CD4-positive, alpha-beta T cell treated with Interleukin-17A for 1 hour (primary cell): ENCODE data around the gene CENPT.
A peak's percentile ranks its signal among the peaks of the same experiment; 100 is the strongest.

Source experiments
- DNase-seq: peaks from one replicate; pipeline ENCODE4 v3.0.0-alpha.2; 2020

CENPT gene

DNA sequence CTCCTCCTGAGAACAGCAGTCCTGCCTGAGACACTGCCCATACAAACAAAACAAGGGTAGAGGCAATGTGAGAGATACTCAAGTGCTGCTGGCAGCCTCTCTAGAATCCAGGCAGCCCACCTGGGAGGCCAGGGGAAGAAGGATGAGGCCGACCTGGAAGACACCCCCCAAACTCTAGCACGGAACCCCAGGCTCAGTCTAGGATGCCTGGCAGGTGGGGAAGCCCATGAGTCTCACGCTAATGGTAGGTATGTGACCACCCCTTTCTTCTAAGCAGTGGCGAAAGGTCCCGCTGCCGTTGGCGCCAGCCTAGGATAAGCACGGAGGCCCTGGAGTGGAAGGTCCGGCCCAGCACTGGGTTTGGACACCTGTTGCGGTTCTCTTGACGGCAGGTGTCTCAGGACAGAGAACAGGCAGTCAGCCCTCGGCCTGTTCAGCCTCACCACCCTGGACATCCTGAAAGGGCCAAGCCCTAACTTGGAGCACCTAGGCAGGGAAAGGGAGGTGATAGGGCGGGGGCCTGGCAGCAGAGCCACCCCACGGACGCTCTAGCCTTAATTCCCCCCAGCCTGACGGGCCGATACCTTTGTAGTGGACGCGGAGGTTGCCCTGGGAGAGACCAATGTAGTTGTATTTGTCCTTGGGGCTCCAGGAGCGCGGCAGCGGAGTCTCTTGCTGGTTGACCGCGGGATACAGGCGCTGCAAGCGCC, 41.6 kb downstream of the CENPT start:
- DNase-seq, result no peak

DNA sequence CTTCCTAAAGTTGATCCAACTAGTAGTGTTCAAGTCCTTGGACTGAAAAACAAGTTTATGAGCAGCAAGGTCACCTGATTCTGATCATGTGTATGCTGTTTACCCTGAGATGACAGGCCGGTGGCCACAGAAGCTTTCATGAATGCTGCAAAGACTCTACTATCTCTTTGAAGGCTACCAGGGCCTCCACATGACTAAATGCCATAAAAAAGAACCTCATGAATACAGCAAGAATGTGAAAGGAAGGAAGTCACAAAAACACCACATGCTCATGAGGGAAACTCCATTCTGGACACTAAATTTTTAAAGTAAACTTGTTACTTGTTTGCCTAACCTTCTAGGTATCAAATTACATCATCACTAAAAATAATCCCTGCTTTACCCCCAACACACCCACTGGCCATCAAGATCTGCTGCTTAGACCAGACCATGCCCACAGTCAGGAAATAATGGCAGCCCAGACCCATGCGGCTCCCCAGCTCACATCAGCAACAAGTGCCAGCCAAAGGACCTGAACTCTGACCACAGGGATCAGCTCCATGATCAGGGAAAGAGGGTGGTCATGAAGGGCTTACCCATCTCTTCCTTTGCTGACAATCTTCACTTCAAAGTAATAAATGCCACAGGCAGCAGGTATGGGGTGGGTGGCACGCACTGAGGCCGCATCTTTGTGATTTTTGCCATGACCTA, 42.5 kb downstream of the CENPT start:
- no peak for DNase-seq

DNA sequence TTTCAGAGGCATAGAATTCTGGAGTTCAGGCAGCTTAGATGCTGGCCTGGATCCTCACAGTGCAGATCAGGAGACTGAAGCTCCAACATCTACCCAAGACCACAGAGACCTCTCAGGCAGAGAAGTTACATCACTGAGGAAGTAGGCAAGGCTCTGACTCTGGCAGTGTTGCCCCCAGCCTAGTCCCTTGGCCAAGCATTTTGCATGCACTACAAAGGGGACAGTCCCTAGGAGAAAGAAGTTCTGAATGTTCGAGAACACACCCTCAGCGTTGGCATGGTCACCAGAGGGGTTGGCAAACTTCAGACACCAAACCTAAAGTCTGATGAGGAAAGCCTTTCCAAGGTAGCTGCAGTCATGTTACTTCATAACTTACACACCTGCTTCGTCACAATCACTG, 43.6 kb downstream of the CENPT start:
- DNase-seq, result no peak

DNA sequence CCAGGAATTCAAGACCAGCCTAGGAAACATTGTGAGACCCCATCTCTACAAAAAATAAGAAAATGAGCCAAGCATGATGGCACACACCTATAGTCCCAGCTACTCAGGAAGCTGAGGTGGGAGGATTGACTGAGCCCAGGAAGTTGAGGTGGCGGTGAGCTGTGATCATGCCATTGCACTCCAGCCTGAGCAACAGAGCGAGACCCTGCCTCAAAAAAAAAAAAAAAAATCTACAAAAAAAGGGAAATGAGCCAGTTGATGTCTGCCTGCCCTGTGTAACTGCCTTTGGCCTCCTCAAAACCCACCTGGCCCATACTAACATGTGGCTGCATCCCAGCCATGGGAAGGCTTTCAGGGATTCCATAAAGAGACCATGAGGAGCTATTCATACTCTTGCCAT, 45.6 kb downstream of the CENPT start:
- peak; percentile 53 for DNase-seq

DNA sequence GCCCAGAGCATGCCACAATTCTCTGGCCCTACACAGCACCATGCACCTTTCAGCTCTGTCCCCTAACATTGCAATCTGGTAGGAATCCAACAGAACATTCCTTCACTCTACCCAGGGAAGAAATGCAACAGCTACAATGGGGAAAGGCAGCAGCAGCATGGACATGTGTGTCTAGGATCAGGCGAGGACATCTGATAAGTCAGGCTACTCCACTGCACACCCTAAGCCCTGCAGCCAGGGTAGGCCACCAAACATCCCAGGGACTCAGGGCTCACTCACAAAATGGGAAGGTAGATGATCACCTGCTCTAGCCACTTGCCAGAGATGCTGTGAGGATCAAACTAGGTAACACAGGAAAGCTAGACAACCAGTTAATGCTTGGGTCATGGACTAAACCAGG, 46.3 kb downstream of the CENPT start:
- DNase-seq, result no peak

DNA sequence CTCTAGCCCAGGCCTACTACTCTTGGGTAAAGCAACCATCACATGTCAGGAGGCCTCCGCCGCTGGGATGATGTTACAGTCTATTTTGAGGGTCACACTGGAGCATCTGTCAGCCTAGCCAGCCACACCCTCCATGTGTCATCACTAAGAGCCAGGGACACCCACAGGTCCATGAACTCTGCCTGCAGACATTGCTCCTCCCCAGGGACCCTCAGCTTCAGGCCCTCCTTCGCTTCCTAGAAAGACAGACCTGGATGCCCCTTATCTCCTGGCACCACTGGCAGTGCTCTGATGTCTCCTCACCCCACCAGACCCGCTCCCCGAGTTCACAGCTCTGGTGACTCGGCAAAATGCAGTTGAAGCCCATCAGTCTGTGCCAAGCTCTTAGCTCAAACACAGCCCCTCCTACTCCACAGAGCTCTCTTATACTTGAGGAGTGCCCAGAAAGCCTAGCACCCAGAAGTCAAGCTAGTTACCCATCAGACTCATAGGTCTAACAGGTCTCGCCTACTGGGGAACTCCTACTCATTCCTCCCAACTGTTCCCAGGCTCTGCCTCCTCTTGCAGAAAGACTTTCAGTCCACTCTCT, 47.1 kb downstream of the CENPT start:
- no peak for DNase-seq

DNA sequence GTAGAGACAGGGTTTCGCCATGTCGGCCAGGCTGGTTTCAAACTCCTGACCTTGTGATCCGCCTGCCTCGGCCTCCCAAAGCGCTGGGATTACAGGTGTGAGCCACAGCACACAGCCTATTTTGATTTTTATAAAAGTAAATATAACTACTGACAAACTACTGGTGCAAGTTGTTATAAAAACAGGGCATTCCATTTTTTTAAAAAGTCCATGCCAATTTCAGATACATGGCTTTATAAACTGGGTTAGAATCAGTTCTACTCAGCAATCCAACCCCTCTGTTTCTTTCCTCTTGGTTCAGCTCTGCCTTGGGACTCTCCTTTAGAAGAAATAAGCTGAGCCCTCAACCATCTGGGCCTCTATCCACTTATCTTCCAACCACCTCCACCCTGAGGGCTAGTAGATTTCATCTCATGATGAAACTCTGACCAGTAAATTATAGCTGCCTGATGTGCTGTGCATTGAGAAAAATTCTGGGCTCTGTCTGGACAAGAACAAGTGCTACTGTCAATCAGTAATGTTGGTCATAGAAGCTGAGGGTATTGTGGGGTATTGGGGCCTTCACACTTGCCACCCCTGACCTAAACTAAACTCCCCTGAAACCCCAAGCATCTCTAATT, 51.3 kb downstream of the CENPT start:
- no peak for DNase-seq

DNA sequence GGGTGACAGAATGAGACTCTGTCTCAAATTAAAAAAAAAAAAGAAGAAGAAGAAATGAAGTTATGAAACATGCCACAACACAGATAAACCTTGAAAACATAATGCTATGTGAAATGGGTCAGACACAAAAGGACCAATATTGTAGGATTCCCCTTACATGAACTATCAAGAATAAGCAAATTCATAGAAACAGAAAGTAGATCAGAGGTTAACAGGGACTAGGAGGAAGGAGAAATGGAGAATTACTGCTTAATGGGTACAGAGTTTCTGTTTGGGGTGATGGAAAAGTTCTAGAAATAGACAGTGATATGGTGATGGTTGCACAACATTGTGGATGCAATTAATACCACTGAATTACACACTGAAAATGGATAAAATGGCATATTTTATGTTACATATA, 57.4 kb downstream of the CENPT start:
- no peak for DNase-seq

DNA sequence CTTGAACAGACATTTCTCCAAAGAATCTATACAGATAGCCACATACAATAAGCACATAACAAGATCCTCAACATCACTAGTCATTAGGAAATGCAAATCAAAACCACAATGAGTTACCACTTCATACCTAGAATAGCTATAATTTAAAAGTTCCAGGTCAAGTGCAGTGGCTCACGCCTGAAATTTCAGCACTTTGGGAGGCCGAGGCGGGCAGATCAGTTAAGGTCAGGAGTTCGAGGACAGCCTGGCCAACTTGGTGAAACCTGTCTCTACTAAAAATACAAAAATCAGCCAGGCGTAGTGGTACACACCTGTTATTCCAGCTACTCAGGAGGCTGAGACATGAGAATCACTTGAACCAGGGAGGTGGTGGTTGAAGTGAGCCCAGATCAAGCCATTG, 61.0 kb downstream of the CENPT start:
- no peak for DNase-seq

DNA sequence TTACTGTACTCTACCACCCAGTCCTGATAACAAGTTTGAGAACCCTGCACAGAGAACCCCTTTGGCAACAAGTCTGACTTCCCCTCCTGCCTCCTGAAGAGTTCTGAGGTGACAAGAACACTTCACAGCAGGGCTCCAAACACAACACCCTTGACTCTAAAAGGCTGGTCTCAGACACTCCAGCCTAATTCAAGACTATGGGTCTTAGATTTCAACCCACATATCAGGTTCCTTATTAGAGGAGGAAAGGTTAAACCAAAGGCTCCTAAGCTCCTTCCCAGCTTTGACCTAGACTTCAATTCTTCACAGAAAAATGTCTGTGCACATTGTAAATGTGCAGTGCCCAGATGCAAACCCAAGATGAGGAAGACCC, 64.2 kb downstream of the CENPT start:
- DNase-seq, result no peak

DNA sequence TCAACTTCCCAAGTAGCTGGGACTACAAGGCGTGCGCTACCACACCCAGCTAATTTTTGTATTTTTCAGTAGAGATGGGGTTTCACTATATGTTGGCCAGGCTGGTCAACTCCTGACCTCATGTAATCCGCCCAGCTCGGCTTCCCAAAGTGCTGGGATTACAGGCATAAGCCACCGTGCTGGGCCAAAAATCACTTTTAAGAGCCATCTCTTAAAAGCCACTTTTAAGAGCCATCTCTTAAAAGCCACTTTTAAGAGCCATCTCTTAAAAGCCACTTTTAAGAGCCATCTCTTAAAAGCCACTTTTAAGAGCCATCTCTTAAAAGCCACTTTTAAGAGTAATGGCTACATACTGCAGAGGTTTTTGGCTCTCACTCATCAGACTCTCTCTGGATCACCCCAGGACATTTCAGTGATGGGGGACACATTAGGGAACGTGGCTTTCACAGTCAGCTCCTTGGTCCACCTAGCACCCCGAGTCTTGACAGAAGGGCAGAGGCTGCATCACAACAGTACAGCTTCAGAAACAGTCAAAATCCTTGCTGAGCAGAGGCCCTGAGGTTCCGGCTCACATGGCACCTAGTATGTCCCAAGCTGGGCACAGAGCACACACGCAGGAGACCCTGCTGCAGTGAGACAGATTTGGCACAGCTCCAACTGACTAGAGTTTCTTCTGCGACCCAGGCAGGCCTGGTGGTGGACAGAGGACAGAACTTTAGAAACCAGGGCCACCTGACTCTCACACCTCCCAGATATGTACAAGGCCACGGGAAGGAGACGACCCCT, 64.7 kb downstream of the CENPT start:
- DNase-seq, result no peak

DNA sequence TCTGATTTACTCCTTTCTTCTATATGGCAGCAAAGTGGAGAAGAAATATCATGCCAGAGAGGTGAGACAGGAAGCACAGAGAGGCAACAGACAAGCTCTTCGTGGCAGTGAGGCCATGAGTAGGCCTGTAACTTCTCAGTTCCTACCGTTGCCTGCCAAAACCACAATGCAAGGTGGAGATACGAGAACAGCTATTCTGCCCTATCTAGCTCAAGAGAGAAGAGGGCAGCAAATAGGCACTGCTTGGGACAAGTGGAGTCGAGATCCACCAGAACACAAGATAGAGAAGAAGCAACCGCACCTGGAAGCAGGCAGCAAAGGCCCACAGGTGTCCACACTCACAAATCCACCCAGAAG, 66.0 kb downstream of the CENPT start:
- DNase-seq, result no peak

DNA sequence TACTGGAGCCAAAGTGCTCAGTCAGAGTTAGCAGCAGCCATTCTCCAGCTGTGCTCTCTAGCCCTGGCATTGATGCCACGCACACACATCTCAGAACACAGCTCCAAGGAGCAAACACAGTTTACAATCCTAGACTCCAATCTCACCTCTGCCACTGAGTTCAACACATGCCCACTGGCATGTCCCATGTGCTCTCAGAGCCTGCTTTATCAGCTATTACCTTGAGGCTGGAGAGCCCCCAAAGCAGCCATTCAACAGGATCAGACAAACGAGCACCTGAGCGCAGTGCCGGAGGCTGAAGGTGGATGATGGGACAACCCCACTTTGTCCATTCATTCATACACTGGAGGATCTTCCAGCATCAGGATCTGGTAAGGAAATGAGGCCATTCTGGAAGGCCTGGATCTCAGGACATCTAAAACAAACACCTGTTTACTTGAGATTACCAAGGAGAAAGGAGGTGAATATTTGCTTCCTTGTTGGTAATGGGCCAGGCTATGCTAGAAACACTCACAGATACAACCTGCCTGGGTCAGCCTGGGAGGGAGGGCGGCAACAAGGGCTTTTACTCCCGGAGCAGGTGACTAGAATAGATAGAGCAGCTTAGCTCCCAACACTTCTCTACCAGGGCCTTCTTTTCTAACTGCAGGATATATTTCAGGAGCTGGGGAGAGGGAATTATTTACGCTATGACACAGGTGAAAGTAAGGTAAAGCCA, 66.5 kb downstream of the CENPT start:
- no peak for DNase-seq

DNA sequence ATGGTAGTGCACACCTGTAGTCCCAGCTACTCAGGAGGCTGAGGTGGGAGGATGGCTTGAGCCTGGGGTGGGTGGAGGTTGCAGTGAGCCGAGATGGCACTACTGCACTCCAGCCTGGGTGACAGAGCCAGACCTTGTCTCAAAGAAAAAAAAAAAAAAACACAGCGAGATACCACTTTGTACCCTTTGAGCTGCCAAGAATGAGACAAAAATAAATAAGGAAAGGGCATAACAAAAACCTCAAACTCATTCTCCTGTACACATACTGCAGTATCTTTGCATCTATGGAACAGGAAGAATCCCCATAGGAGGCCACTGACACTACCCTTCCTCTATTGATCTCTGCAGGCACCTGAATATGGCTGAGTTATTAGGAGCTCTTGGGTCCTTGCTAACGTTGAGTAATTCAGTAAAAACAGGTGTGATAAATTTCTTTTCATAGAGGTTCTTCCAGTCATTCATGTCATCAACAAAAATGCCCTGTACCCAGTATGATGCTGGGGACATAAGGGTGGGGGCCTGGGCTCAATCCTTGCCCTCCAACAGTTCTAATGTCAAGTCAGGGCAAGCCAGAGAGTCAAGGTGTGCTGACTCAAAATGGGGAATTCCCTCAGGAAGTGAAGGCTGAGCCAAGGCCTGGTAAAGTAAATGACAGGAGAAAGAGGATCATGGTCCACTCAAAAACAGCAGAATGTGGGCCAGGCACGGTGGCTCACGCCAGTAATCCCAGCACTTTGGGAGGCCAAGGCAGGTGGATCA, 68.1 kb downstream of the CENPT start:
- DNase-seq, result no peak
